ENCODE measurements around the gene USP49. TPM values are rescaled to one million over a fixed set of nuclear protein-coding genes. Genes with fewer than 3 reads are reported as not detected.
"Not testable (repeated sequence)": the region's sequence is repeated elsewhere in the genome, so short reads cannot be mapped to it uniquely, and the experiment has no call there.

The USP49 gene
- total RNA-seq, 2 donors from 2014 or later, result 1.6 to 1.7 TPM

DNA sequence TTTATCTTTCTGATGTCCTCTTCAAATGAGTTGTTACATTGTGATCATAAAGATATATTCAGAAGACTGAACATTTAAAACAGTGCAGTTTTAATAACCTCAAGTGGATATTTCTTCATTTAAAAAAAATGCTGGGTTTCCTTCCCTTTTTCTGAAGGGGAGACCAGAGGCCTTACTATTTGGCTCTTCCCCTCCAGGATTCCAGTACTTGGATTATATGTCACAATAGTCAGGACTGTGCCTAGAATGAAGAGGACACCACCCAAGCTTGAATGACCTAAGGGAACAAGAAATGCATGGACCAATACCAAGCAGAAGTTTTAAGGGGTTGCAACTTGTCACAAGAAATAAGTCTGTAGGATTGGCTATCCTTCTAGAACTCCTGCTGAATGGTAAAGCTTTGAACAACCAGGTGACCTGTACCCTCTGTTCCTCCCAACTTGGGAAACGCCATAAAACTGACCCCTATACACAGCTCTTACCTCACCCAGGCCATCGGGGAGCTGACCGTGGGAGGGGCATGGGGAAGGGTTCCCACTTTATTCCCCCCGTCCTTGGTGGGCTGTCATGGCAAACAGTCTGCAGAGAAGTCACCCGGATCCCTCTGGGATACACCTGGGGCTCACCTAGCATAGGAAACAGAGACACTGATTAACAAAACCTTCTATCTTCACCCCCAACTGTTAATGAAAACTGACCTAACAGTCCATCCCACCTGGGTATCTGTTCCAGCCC lies 117.5 kb downstream of the USP49 start:
- no peak for ATAC-seq
- intact Hi-C loops (cut with DNase I), result loop anchor here in 1 of 2 donors (5.0 to 10.0 kb wide), 2 partner anchors 73 to 410 kb away; no protein-coding TSS in a partner anchor
- DNase-seq, result no peak

DNA sequence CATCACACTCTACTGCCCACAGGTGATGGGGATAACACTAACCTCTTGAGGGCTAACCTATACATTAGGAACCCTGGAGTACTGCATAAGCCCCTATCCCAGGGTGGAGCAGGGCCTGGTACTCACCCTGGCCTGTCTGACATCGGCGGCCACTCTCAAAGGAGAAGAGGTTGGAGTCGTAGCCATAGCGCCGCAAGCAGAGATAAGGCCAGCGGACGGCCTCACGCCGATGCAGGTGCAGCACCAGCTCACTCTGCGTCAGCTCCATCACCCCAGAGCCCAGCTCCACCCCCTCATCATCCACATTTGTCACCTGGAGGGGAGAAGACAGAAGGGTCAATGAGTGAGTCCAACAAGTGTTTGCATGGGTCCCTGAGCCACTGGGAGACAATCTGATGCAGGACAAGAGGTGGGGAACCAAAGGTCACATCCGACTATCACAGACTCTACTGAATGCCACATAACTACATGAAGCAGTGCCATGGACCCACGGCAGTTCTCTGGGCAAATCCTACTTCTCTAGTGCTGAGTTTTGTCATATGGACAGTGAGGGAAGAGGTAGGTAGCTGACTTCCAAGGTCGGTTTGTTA lies 119.8 kb downstream of the USP49 start:
- intact Hi-C loops (cut with DNase I), result loop anchor here in 1 of 2 donors (5.0 to 10.0 kb wide), 2 partner anchors 71 to 408 kb away; no protein-coding TSS in a partner anchor
- DNase-seq (no peak), ATAC-seq (no peak)

DNA sequence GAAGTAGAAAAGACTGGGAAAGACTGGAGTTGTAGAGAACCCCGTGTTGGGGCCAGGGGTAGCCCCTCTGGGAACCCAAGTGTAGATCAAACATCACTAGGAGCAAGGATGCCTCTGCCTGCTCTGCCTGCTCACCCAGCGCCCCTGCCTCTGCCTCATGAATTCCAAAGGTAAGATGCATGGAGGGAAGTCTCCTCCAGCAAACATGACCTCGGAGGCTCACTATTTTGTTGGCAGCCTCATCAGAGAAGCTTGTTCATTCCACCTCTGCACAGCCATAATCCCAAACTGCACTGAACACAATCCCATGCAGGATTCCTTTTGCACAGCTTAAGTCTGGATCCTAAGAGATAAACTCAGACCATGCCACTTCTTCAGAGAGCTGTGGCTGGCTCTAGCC lies 120.3 kb downstream of the USP49 start:
- ATAC-seq (no peak), DNase-seq (no peak)
- intact Hi-C loops (cut with DNase I), result loop anchor here in 1 of 2 donors (5.0 to 10.0 kb wide), 2 partner anchors 70 to 408 kb away; no protein-coding TSS in a partner anchor

DNA sequence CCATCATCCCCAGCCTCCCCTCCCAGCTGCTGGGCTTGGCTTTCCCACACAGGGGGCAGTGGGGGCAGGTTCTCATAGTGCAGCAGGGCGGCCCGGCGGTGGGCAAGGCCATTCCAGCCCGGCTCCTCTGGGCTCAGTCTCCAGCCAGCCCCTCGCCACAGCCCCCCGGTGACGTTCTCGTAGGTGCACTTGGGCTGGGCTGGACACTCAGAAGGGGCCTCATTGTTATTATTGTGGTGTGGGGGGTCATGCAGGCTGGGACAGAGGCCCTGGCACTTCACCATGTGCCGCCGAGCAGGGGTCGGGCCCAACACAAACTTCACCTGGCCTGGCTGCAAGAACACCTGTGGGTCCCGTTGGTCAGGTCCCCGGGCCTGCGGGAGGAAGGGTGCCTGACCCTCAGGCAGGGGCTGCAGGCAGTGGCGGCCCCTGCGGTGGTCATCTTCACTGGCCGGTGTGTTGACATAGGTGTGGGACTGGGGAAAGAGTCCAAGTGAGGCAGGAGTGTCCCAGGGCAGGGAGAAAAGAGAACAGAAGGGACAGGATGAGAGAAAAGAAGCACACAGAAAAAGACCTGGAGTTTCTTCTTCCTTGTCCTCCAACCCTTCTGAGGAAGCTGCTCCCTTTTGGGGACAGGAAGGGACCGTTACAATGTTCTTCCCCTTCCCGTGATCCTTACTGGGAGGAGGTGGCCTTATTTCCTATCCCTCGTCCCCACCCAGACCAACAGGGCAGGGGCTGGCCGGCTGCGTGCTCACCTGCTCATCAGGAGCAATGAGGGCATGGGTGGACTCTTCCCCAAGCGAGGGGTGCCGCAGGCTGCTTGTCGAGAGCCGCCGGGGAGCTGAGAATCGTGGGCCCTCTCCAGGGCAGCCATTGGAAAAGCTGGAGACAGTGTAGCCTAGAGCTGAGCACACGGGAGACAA lies 123.9 kb downstream of the USP49 start:
- DNase-seq (no peak), ATAC-seq (no peak)
- intact Hi-C loops (cut with DNase I), result loop anchor here in 1 of 2 donors (10.0 kb wide), 1 partner anchor 67 kb away; no protein-coding TSS in a partner anchor

DNA sequence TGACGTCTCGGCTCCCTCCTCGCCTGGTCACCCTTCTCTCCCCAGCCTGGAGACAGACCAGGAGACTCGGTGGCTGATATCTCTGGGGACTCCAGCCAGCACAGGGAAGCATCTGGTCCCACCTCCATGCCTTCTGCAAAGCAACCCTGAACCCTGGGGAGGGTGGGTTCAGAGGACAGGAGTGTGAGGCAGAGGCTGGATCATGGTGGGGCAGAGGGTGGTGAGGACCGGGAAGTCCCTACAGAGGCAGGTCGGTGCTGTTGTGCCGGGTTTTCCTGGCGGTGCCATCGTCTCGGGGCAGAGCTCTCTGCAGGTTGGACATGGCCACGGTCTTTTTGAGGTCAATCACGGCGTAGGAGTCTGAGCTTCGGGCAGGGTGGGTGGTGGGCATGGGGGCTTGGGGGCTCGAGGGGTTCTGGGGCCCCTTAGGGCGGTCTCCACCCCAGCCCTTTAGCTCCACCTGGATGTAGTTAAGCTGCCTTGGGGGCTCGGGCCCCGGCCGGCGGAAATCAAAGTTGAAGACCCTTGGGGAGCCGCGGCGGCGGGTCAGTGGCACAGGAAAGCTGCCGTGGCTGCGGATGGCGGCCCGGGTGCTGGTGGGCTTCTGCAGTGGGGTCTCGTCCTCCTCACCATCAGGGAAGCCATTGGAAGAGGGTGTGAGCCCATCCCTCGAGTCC lies 124.7 kb downstream of the USP49 start:
- intact Hi-C loops (cut with DNase I), result loop anchor here in 1 of 2 donors (10.0 kb wide), 1 partner anchor 66 kb away; no protein-coding TSS in a partner anchor
- DNase-seq (no peak), ATAC-seq (no peak)

DNA sequence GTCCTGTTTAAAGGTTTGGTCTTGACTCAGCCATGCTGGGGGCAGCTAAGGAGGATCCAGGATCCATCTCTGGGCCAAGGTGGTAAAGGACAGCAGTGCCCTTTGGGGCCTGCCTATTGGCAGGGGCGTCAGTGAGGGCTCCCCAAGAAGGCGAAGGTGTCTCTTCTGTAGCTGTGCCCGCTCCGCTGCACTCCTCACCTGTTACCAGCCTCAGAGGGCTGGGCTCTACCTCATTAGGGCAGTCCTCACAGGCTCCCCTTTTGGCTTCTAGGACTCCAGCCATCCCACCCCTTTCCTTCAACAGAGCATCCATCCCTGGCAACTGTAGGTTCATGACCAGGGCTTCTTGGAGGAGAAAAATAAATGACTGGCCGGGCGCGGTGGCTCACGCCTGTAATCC lies 125.8 kb downstream of the USP49 start:
- intact Hi-C loops (cut with DNase I), result no loop called here
- DNase-seq, result no peak
- ATAC-seq, result no peak

DNA sequence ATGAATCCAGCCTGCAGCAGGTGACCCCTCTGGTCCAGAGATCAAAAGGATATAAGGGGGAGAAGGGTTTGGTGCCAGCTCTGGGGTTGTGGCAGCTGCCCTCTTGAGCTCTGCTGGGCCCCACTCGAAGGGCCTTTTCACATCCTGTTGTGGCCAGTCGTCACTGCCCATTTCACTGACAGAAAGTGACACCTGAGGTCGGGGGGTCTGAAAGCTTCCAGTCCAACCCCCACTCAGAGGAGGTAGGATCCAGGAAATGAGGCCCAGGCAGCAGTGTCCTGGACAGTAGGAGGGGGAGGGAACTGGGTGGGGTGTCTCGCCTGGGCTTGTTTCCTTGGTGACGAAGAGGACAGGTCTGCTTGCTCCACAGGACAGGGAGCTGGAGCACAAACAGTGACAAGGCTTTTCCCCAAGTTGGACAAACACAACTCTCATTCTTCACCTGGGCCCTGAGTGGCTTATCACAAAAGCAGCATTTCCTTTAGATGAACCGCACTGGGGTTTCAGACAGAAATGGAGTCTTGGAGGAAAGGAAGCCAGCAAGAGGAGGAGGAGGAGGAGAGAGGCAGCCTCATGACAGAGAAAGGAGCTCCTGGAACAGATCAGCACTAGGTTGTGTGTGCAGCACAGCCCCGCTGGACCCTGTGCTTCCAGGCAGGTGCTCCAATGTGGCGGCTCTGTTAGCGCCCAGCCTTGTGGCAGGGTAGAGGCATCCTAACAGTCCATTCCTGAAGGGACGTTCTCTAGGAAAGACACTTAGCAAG lies 126.4 kb downstream of the USP49 start:
- ATAC-seq (no peak), DNase-seq (no peak)
- intact Hi-C loops (cut with DNase I), result no loop called here

DNA sequence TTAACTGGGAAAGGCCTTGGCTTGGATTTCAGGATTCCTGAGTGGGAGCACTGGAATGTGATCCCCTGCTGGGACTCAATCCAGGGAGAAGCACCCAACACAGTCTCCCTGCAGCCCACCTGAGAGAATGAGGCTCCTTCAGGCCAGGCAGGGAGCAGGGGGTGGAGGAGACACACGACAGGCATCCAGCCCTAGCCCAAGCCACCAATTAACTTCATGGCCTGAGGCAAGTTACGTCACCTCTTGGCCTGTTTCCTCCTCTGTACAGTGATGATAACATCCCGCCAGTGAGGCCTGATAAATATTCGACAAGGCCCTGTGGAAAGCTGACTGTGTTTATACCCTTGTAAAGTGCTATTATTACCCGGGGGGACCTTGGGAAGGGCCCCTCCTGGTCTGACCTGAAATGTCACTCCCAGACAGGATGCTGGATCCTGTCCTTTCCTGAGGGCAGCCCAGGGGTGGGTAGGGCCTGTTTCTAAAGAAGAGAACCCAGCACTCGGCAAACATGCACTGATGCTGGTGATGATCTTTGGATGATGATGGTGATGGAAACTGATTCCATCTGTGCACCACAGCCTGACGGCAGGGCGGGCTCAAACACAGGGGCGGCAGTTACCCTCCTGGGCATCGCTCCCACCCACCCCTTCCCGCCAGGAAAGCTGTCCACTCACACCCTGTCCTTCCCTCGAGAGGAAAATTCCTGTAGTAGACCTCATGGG lies 127.9 kb downstream of the USP49 start:
- intact Hi-C loops (cut with DNase I), result no loop called here
- DNase-seq (peak; percentile 62), ATAC-seq (peak; percentile 87 to 89)

DNA sequence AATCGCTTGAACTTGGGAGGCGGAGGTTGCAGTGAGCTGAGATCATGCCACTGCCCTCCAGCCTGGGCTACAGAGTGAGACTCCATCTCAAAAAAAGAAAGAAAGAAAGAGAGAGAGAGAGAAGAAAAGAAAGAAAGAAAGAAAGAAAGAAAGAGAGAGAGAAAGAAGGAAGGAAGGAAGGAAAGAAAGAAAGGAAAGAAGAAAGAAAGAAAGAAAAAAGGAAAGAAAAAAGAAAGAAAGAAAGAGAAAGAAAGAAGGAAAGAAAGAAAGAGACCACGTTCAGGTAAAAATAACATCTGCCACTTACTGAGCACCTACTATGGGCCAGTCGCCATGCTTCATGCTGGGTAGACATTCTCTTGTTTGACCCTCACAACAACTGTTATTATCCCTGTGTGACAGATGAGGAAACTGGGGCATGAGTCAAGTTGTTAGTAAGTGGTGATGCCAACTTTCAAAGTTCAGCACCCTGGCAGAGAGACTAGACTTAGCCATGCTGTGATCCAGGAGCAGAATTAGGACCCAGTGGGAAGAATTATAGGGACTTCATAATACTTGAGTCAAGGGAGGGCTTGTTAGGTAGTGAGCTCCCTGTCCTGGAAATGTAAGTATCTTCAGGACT lies 129.0 kb downstream of the USP49 start:
- DNase-seq; intact Hi-C loops (cut with DNase I); ATAC-seq: not testable (repeated sequence)

DNA sequence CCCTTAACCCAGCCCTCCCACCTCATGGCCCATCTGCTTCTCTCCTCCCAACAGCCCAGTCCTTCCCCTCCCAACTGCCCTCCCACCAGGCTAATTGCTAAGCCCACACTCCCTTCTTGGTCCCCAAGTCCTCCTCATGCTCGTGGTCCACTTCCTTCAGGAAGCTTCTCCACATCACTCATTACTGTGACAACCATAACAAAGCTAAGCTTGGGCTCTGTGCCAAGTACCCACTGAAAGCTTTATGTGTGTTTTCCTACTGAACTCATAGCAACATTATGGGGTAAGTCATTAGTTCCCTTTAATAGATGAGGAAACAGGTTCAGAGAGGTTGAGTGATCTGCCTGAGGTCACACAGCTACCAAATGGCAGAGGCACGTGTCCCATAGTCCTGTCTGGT lies 131.7 kb downstream of the USP49 start:
- ATAC-seq (no peak), DNase-seq (no peak)
- intact Hi-C loops (cut with DNase I), result no loop called here

DNA sequence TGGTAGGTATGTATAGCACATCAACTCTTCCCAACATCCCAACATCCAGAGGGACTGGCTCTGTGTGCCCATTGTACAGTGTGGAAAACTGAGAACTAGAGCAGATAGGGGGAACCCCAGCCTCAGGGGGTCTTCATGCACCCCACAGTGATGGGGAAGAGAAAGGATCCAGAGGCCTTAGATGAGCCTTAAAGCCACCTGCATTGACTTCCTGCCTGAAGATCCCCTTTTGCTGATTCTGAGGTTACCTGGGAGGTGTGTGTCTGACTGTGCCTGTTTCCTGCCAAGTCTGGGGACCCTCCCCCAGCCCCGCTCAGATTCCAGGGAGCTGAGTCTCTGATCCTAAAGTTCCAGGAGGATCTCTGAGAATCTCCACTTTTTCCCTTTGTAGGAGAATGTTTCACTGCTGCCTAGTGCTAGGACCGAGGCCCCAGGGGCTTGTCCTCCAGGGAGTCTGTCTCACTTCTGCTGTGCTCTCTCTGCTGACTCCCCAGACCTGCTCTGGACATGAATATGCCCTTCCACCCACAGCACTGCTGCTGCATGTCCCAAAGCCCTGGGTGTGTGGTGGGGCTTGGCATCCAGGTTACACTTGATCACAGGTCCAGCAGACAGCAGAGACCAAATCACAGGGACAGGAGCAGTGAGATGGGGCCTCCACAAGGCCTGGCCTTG lies 135.1 kb downstream of the USP49 start:
- DNase-seq (no peak), ATAC-seq (no peak)

DNA sequence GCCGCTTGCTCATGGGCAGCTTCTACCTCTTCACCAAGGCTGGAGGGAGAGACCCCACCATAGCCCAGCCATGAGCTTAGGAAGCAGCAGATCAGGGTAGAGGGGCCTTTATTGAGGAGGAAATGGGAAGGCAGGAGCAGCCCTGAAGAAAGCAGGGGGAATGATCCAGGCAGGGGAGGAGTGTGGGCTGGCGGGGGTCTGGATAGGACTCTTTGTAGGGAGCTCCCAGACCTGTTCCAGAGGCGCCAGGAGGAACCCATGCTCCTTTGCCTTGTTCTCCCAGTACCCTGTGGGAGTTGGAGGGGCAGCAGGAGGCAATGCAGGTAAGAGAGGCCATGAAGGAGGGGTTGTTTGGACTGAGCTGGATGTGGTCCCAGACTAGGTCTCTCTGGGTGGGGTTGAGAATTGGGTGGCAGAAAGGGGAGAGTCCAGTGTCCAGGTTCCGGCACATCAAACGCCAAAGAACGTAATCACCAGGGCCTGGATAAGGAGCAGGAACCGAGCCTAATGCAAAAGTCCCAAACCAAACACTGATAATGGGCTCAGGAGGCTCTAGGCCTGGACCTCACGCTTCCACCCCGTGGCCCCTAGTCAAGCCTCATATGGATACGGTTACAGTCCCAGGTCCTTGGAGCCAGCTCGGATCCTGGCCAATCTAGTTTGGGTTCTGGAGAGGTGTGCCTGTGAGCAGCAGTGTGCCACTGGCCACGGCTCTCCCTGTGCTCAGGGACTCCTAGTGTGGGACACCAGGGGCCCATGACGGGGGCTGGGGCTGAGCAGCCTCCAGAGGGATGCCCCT lies 135.9 kb downstream of the USP49 start:
- ATAC-seq (no peak), DNase-seq (no peak)
- intact Hi-C loops (cut with DNase I), result no loop called here

More for the DNA sequence above, 135.1 kb downstream of the USP49 start:
- intact Hi-C loops (cut with DNase I), result no loop called here

DNA sequence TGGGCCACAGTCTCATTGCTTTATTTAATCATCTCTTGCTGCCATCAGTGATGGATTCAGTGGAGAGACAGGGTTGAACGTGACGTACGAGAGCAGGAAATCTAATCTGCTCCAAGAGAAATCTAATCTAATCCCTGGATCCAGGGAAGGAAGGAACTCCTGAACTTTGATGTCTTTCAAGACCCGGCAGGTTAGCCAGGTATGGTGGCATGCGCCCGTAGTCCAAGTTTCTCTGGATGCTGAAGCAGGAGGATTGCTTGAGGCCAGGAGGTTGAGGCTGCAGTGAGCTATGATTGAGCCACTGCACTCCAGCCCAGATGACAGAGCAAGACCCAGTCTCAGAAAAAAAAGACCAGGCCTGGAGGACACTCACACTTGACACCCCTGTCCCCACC lies 136.5 kb downstream of the USP49 start:
- intact Hi-C loops (cut with DNase I), result no loop called here
- ATAC-seq (no peak), DNase-seq (no peak)

DNA sequence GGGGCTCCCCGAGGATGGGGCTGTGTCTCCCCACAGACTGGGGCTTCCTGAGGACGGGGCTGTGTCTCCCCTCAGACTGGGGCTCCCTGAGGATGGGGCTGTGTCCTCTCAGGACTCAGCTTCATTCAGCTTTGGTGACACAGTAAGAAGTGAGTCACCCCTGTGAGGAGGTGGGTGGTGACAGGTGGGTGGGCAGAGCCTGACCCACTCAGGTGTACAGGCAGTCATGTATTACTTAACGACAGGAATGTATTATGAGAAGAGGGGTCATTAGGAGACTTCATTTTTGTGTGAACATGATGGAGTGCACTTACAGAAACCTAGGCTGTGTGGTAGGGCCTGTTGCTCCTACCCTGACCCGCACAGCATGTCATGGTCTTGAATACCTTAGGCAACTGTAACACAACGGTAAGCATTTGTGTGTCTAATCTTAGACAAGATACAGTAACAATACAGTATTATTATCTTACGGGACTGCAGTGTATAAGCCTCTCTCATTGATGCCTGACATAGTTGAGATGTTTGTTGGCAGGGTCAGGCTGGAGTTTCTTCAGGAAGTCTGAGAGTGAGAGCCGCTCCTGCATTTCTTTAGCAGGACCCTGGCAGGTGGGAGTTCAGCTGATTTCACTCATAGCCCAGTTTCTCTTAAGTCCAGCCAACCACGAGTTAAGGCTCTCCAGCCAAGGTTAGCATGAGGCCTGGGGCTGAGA lies 137.1 kb downstream of the USP49 start:
- intact Hi-C loops (cut with DNase I), result no loop called here
- DNase-seq, result no peak
- no peak for ATAC-seq

DNA sequence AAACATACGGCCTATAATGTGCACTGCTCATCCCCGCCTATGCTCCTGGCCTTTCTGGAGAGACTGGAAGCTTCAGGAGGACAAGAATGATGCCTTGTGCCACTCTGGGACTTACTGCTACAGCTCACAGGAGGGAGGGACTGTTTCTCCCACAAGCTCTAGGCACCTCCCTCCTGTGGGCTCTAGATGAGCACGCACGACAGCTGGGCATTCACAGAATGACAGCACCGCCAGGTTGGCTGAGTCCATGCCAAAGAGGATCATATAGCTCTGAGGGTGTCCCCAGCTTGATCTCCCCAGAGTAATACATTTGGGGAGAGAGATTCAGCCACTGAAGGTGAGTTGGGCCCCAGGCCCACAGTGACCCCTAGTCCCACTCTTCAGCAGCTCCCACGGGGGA lies 137.9 kb downstream of the USP49 start:
- no peak for DNase-seq
- intact Hi-C loops (cut with DNase I), result no loop called here
- ATAC-seq, result no peak

All from left cardiac atrium (tissue), 4 donors.